Measurements from ENCODE around the gene TNC. TPM values are rescaled to one million over a fixed set of nuclear protein-coding genes. Genes with fewer than 3 reads are reported as not detected.

Gene TNC
- total and polyA plus RNA-seq, 2 of the 4 experiments (the other 2 are of a cell fraction), result 192 to 253 TPM

GRCh38 chr9:114995681-114996221 lies 122.2 kb downstream of the TNC start:
- Histone ChIP-seq H2BK15ac (ENCODE audit: low read depth, low read length) (no peak overlapping the region), H2BK5ac (ENCODE audit: low read depth, low read length, poor library complexity, severe bottlenecking) (no peak overlapping the region), H3K79me1 (ENCODE audit: low read depth in 1 of 2, low read length in 2 of 2) (no peaks in the 10 kb centered on the region), H3K9me3 (ENCODE audit: control insufficient read depth, insufficient read depth, low read length) (no peaks in the 10 kb centered on the region; the same call in 1 of the 2 replicates), H3K56ac (ENCODE audit: extremely low read depth, insufficient read depth, low read length) (no peak overlapping the region), H3K27me3 (ENCODE audit: control insufficient read depth, insufficient read depth, low read length) (peaks cover 51% of the 10 kb centered on the region), H3K9me1 (ENCODE audit: insufficient read depth, low read length) (0 out of 2 replicates have a peak, but pooled peaks cover 6% of the 10 kb centered on the region), H3K9ac (ENCODE audit: low read depth, low read length) (no peak overlapping the region), H4K5ac (ENCODE audit: low read depth, low read length) (no peak overlapping the region), H4K91ac (ENCODE audit: insufficient read depth, low read depth, low read length) (no peak overlapping the region), H4K8ac (ENCODE audit: low read depth in 2 of 2, low read length in 2 of 2) (no peak overlapping the region), H3K4me2 (ENCODE audit: low read depth, low read length) (no peak overlapping the region), H3K36me3 (ENCODE audit: control insufficient read depth, insufficient read depth, low read length) (no peaks in the 10 kb centered on the region), H2AFZ (replicated peaks; ENCODE audit: low read length, poor library complexity) (no peak overlapping the region), H3K14ac (replicated peaks; ENCODE audit: low read depth, low read length) (no peak overlapping the region), H3K23ac (ENCODE audit: low read depth, low read length) (no peak overlapping the region), H2BK20ac (ENCODE audit: low read depth, low read length) (no peak overlapping the region), H2AK9ac (replicated peaks; ENCODE audit: low read depth, low read length, poor library complexity) (no peak overlapping the region), H2AK5ac (ENCODE audit: low read depth, low read length) (no peak overlapping the region), H3K18ac (ENCODE audit: low read depth, low read length) (no peak overlapping the region), H3K27ac (ENCODE audit: insufficient read depth, low read length) (no peak overlapping the region), H4K20me1 (ENCODE audit: insufficient read depth, low read length) (no peaks in the 10 kb centered on the region), H2BK120ac (ENCODE audit: low read depth, low read length) (no peak overlapping the region), H3K4me3 (ENCODE audit: insufficient read depth, low read depth, low read length) (no peak overlapping the region), H3K4me1 (ENCODE audit: control insufficient read depth, insufficient read depth, low read length) (no peaks in the 10 kb centered on the region), H3K4ac (ENCODE audit: low read depth, low read length) (no peak overlapping the region)
- no peak for ATAC-seq (ENCODE audit: low read depth)
- POLR2A ChIA-PET (ENCODE audit: unreplicated experiment), result no interaction called here
- BruUV-seq (replicated peaks), result no TSS peak
- no peak for DNase-seq
- in situ Hi-C loops (cut with MboI; ENCODE audit: low sequenced_read_pairs), result no loop called here
- WGBS, 2 experiments (ENCODE audit: extremely low coverage in 2 of 2, insufficient read length in 1 of 2), result 62% methylated on average over 3 of the region's 10 CpGs; no CpG with 5 or more reads in 1 of the 2 experiments
- TF ChIP-seq CEBPB (IDR thresholded peaks at IDR 0.05; ENCODE audit: low read depth, low read length) (0 out of 2 replicates have a peak, but pooled peaks have one; percentile 38), MAFK (IDR thresholded peaks at IDR 0.05; ENCODE audit: low read depth, low read length) (no peak)
- intact Hi-C loops (cut with micrococcal nuclease), result no loop called here
- CTCF ChIA-PET, result no interaction called here
- dilution Hi-C loops (cut with HindIII; ENCODE audit: low sequenced_read_pairs, unreplicated experiment), result no loop called here

All from IMR-90 (cell line).